ENCODE data around the gene FKBP11. TPM values are rescaled to one million over a fixed set of nuclear protein-coding genes. Genes with fewer than 3 reads are reported as not detected.

FKBP11 gene
- polyA plus RNA-seq, 1 donor from 2014 or later, result 24.9 TPM

DNA sequence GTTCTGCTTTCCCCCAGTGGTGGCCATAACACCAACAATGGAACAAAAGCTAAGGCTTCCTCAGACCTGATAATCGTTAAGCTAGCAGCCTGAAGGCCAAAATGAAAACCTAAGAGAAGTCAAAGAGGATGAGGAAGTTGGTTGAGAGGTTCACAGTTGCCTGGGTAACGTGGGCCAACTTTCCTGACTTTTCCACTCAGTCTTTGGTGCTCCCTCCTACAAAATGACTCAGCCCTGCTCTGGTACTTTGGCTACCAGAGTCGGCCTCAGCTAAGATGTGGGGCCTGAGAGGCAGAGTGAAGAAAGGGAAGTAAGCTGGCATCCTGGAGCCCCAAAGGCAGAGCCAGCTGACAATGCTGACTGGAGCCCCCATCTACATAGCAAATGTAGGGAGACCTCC, 14.9 kb upstream of the FKBP11 start:
- no peaks in the 10 kb centered on the region for H3F3A ChIP-seq (ENCODE audit: insufficient read depth, low read length, poor library complexity, severe bottlenecking)
- H3K4me2 ChIP-seq (ENCODE audit: low read length), result no peak overlapping the region
- no peak for TF ChIP-seq SMC3 (conservative IDR thresholded peaks at IDR 0.05; ENCODE audit: poor library complexity)
- no peak for TF ChIP-seq EP300 (conservative IDR thresholded peaks at IDR 0.05; ENCODE audit: poor library complexity, severe bottlenecking)
- no peak for TF ChIP-seq MXI1 (conservative IDR thresholded peaks at IDR 0.05; ENCODE audit: poor library complexity, severe bottlenecking)
- no peak overlapping the region for H3K4me3 ChIP-seq (ENCODE audit: low read length)
- no peak overlapping the region for H3K27ac ChIP-seq (ENCODE audit: low read length)
- H3K9ac ChIP-seq (ENCODE audit: low read length), result no peak overlapping the region
- no peaks in the 10 kb centered on the region for H3K9me2 ChIP-seq (ENCODE audit: insufficient read depth, low read length)
- H4K20me1 ChIP-seq (ENCODE audit: insufficient read depth), result no peaks in the 10 kb centered on the region
- no peaks in the 10 kb centered on the region for H3K9me3 ChIP-seq (ENCODE audit: low read length)
- no peak overlapping the region for H2AFZ ChIP-seq (ENCODE audit: low read depth, low read length)
- peaks cover 16% of the 10 kb centered on the region for H3K79me2 ChIP-seq (replicated peaks; ENCODE audit: insufficient read depth, low read length)
- H3K27me3 ChIP-seq (ENCODE audit: insufficient read depth, low read depth, low read length), result no peaks in the 10 kb centered on the region
- peaks cover 4% of the 10 kb centered on the region for H3K36me3 ChIP-seq (ENCODE audit: insufficient read depth, low read length)

DNA sequence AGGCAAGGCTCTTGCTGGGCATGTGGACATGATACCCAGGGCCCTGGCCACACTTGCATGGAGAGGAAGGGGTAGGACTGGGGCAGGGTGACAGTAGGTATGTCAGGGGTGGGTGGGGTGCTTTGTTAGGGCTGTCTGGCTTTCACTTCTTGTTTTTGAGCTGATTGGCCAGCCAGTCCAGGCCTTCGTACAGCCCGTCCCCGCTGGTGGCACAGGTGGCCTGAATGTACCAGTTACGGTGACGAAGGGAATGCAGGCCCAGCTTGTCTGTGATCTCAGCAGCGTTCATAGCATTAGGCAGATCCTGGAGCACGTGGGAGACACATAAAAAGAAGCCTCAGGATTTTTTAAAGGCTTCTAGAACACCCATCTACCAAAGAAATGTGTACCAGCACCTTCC, 13.5 kb upstream of the FKBP11 start:
- H3K4me3 ChIP-seq (ENCODE audit: low read length), result no peak overlapping the region
- peaks cover 4% of the 10 kb centered on the region for H3K36me3 ChIP-seq (ENCODE audit: insufficient read depth, low read length)
- H4K20me1 ChIP-seq (ENCODE audit: insufficient read depth), result no peaks in the 10 kb centered on the region
- H3K9me3 ChIP-seq (ENCODE audit: low read length), result no peaks in the 10 kb centered on the region
- H3K9ac ChIP-seq (ENCODE audit: low read length), result no peak overlapping the region
- TF ChIP-seq, protein P1, sequence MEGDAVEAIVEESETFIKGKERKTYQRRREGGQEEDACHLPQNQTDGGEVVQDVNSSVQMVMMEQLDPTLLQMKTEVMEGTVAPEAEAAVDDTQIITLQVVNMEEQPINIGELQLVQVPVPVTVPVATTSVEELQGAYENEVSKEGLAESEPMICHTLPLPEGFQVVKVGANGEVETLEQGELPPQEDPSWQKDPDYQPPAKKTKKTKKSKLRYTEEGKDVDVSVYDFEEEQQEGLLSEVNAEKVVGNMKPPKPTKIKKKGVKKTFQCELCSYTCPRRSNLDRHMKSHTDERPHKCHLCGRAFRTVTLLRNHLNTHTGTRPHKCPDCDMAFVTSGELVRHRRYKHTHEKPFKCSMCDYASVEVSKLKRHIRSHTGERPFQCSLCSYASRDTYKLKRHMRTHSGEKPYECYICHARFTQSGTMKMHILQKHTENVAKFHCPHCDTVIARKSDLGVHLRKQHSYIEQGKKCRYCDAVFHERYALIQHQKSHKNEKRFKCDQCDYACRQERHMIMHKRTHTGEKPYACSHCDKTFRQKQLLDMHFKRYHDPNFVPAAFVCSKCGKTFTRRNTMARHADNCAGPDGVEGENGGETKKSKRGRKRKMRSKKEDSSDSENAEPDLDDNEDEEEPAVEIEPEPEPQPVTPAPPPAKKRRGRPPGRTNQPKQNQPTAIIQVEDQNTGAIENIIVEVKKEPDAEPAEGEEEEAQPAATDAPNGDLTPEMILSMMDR (IDR thresholded peaks at IDR 0.05; ENCODE audit: poor library complexity, severe bottlenecking), result no peak
- no peak for TF ChIP-seq EP300 (conservative IDR thresholded peaks at IDR 0.05; ENCODE audit: poor library complexity, severe bottlenecking)
- no peak for TF ChIP-seq TAF1 (IDR thresholded peaks at IDR 0.05; ENCODE audit: low read depth)
- TF ChIP-seq EZH2 (IDR thresholded peaks at IDR 0.05; ENCODE audit: borderline replicate concordance, insufficient read depth, low read length, poor library complexity, severe bottlenecking), result no peak
- no peak for TF ChIP-seq POLR2AphosphoS5 (IDR thresholded peaks at IDR 0.05)
- TF ChIP-seq MXI1 (conservative IDR thresholded peaks at IDR 0.05; ENCODE audit: poor library complexity, severe bottlenecking), result no peak
- TF ChIP-seq SMC3 (conservative IDR thresholded peaks at IDR 0.05; ENCODE audit: poor library complexity), result no peak
- no peak for TF ChIP-seq RAD21 (conservative IDR thresholded peaks at IDR 0.05)
- TF ChIP-seq, protein P2, sequence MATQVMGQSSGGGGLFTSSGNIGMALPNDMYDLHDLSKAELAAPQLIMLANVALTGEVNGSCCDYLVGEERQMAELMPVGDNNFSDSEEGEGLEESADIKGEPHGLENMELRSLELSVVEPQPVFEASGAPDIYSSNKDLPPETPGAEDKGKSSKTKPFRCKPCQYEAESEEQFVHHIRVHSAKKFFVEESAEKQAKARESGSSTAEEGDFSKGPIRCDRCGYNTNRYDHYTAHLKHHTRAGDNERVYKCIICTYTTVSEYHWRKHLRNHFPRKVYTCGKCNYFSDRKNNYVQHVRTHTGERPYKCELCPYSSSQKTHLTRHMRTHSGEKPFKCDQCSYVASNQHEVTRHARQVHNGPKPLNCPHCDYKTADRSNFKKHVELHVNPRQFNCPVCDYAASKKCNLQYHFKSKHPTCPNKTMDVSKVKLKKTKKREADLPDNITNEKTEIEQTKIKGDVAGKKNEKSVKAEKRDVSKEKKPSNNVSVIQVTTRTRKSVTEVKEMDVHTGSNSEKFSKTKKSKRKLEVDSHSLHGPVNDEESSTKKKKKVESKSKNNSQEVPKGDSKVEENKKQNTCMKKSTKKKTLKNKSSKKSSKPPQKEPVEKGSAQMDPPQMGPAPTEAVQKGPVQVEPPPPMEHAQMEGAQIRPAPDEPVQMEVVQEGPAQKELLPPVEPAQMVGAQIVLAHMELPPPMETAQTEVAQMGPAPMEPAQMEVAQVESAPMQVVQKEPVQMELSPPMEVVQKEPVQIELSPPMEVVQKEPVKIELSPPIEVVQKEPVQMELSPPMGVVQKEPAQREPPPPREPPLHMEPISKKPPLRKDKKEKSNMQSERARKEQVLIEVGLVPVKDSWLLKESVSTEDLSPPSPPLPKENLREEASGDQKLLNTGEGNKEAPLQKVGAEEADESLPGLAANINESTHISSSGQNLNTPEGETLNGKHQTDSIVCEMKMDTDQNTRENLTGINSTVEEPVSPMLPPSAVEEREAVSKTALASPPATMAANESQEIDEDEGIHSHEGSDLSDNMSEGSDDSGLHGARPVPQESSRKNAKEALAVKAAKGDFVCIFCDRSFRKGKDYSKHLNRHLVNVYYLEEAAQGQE (IDR thresholded peaks at IDR 0.05; ENCODE audit: borderline replicate concordance), result no peak
- H2AFZ ChIP-seq (ENCODE audit: low read depth, low read length), result no peak overlapping the region
- H3K27me3 ChIP-seq (ENCODE audit: insufficient read depth, low read depth, low read length), result no peaks in the 10 kb centered on the region
- H3K9me2 ChIP-seq (ENCODE audit: insufficient read depth, low read length), result no peaks in the 10 kb centered on the region
- no peak overlapping the region for H3K4me2 ChIP-seq (ENCODE audit: low read length)
- no peaks in the 10 kb centered on the region for H3F3A ChIP-seq (ENCODE audit: insufficient read depth, low read length, poor library complexity, severe bottlenecking)
- H3K79me2 ChIP-seq (replicated peaks; ENCODE audit: insufficient read depth, low read length), result peaks cover 8% of the 10 kb centered on the region
- no peak overlapping the region for H3K27ac ChIP-seq (ENCODE audit: low read length)

DNA sequence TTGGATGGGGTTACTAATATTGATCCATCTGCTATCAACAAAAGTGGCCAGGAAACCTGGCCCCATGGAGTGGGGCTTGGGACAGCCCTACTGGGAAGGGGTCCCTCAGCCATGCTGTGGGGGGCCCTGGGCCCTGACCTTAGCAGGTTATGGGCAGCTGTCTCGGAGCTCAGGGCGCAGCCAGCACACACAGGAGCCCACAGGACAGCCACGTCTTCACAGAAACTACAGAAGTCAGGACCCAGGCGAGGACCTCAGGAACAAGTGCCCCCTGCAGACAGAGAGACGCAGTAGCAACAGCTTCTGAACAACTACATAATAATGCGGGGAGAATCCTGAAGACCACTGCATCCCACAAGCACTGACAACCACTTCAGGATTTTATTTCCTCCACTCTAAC, 11.9 kb upstream of the FKBP11 start:
- Histone ChIP-seq H3K4me3 (ENCODE audit: low read length) (no peak overlapping the region), H3K36me3 (ENCODE audit: insufficient read depth, low read length) (peaks cover 4% of the 10 kb centered on the region), H3K4me2 (ENCODE audit: low read length) (no peak overlapping the region), H3K9me3 (ENCODE audit: low read length) (no peaks in the 10 kb centered on the region), H2AFZ (ENCODE audit: low read depth, low read length) (no peak overlapping the region), H3F3A (ENCODE audit: insufficient read depth, low read length, poor library complexity, severe bottlenecking) (no peaks in the 10 kb centered on the region), H3K9ac (ENCODE audit: low read length) (no peak overlapping the region), H3K79me2 (replicated peaks; ENCODE audit: insufficient read depth, low read length) (no peaks in the 10 kb centered on the region), H3K27me3 (ENCODE audit: insufficient read depth, low read depth, low read length) (no peaks in the 10 kb centered on the region), H3K9me2 (ENCODE audit: insufficient read depth, low read length) (no peaks in the 10 kb centered on the region), H3K27ac (ENCODE audit: low read length) (no peak overlapping the region), H4K20me1 (ENCODE audit: insufficient read depth) (no peaks in the 10 kb centered on the region)
- TF ChIP-seq, protein P1 (IDR thresholded peaks at IDR 0.05; ENCODE audit: poor library complexity, severe bottlenecking), result no peak
- TF ChIP-seq, protein P2 (IDR thresholded peaks at IDR 0.05; ENCODE audit: borderline replicate concordance), result no peak
- TF ChIP-seq EP300 (conservative IDR thresholded peaks at IDR 0.05; ENCODE audit: poor library complexity, severe bottlenecking), result no peak
- TF ChIP-seq SMC3 (conservative IDR thresholded peaks at IDR 0.05; ENCODE audit: poor library complexity), result no peak
- TF ChIP-seq EZH2 (IDR thresholded peaks at IDR 0.05; ENCODE audit: borderline replicate concordance, insufficient read depth, low read length, poor library complexity, severe bottlenecking), result no peak
- TF ChIP-seq TAF1 (IDR thresholded peaks at IDR 0.05; ENCODE audit: low read depth), result no peak
- no peak for TF ChIP-seq MXI1 (conservative IDR thresholded peaks at IDR 0.05; ENCODE audit: poor library complexity, severe bottlenecking)
- no peak for TF ChIP-seq POLR2AphosphoS5 (IDR thresholded peaks at IDR 0.05)
- TF ChIP-seq RAD21 (conservative IDR thresholded peaks at IDR 0.05), result no peak

Measured in neural cell (in vitro differentiated cells).